B cell (primary cell): ENCODE data around the gene TSKU. TPM values are rescaled to one million over a fixed set of nuclear protein-coding genes. Genes with fewer than 3 reads are reported as not detected.

Source experiments
- ATAC-seq: fragments of 200-7000 bp; cut with Tn5 transposase; one replicate; pipeline ENCODE4 v1.10.0; 2021; ENCODE audit warnings: low read depth, mild to moderate bottlenecking, moderate number of reproducible peaks, moderate library complexity
- CTCF ChIA-PET: fragments of 350-600 bp; sonication (Branson Sonifier 250); formaldehyde crosslinking; loops from one replicate; lab custom pipeline; 2021; ENCODE audit warnings: antibody characterized with exemption, inconsistent platforms; lab: Charles Lee
- POLR2A ChIA-PET: fragments of 350-600 bp; sonication (Branson Sonifier 250); formaldehyde crosslinking; loops from one replicate; lab custom pipeline; 2021; ENCODE audit warnings: antibody characterized with exemption; lab: Charles Lee
- DNase-seq: peaks from one replicate; pipeline ENCODE4 v3.0.0; 2013
- H2AFZ ChIP-seq: 2 replicates; pipeline ENCODE4 v1.6.1; 2012; ENCODE audit warnings: mild to moderate bottlenecking, low read depth, low read length; ENCODE audit not compliant: insufficient read depth, poor library complexity, severe bottlenecking
- H3K27ac ChIP-seq, 2 donors: 1 replicate in 1 of 2; 2 replicates in 1 of 2; pipeline ENCODE4 v1.5.1; 2012 to 2013; ENCODE audit warnings: low read length in 2 of 2, mild to moderate bottlenecking in 2 of 2, moderate library complexity in 1 of 2
- H3K27me3 ChIP-seq, 4 experiments: fragments of 200-600 bp in 1 of 4; sonication (generic) in 1 of 4; replicated peaks in 1 of 4; 1 replicate in 2 of 4; 2 replicates in 2 of 4; pipeline versions ENCODE4 v1.6.1 to v1.7.0; 2013 to 2016; ENCODE audit warnings: low read length in 3 of 4, mild to moderate bottlenecking in 2 of 4, mixed read lengths in 1 of 4, moderate library complexity in 1 of 4; ENCODE audit not compliant: insufficient read depth in 4 of 4, control insufficient read depth in 3 of 4; ENCODE audit errors: control extremely low read depth in 1 of 4
- H3K36me3 ChIP-seq, 2 experiments: replicated peaks in 1 of 2; 1 replicate in 1 of 2; 2 replicates in 1 of 2; pipeline versions ENCODE4 v1.6.1 to v1.7.1; 2013; ENCODE audit warnings: low read length in 1 of 2; ENCODE audit not compliant: insufficient read depth in 2 of 2, control insufficient read depth in 1 of 2; ENCODE audit errors: control extremely low read depth in 1 of 2, extremely low read depth in 1 of 2
- H3K4me1 ChIP-seq, 2 donors: fragments of 200-600 bp in 1 of 2; sonication (generic) in 1 of 2; 1 replicate in 1 of 2; 2 replicates in 1 of 2; pipeline versions ENCODE4 v1.5.1 to v1.6.1; 2013 to 2017; ENCODE audit warnings: low read length in 2 of 2; ENCODE audit not compliant: control insufficient read depth in 2 of 2, insufficient read depth in 2 of 2
- H3K4me2 ChIP-seq: replicated peaks from 2 replicates; pipeline ENCODE3; 2012; ENCODE audit warnings: mild to moderate bottlenecking, low read depth, low read length; ENCODE audit not compliant: poor library complexity, severe bottlenecking
- H3K4me3 ChIP-seq, 5 experiments: fragments of 200-600 bp in 1 of 5; sonication (generic) in 1 of 5; 1 replicate in 3 of 5; 2 replicates in 2 of 5; pipeline versions ENCODE4 v1.5.1 to v1.7.0; 2011 to 2016; ENCODE audit warnings: low read length in 4 of 5, mild to moderate bottlenecking in 4 of 5, low read depth in 2 of 5, control low read depth in 1 of 5, moderate library complexity in 1 of 5; ENCODE audit not compliant: insufficient read depth in 1 of 5; ENCODE audit errors: control extremely low read depth in 1 of 5, extremely low read depth in 1 of 5
- H3K79me2 ChIP-seq: fragments of 200-600 bp; sonication (generic); one replicate; pipeline ENCODE4 v1.6.0; 2016; ENCODE audit warnings: low read length; ENCODE audit not compliant: control insufficient read depth, insufficient read depth
- H3K9ac ChIP-seq: fragments of 200-600 bp; sonication (generic); 2 replicates; pipeline ENCODE4 v1.6.1; 2017; ENCODE audit warnings: mild to moderate bottlenecking, low read length, moderate library complexity
- H3K9me3 ChIP-seq, 3 donors: one replicate each; pipeline versions ENCODE4 v1.6.1 to v1.7.1; 2013; ENCODE audit warnings: low read length in 2 of 3; ENCODE audit not compliant: control insufficient read depth in 2 of 3, insufficient read depth in 1 of 3; ENCODE audit errors: control extremely low read depth in 1 of 3
- H4K20me1 ChIP-seq: 2 replicates; pipeline ENCODE4 v1.6.0; 2012; ENCODE audit warnings: mild to moderate bottlenecking, low read length; ENCODE audit not compliant: insufficient read depth, control insufficient read depth, poor library complexity, severe bottlenecking
- H3K27ac Mint-ChIP-seq: one replicate; pipeline ENCODE4 v1.8.0; 2021; ENCODE audit warnings: mixed read lengths
- H3K27me3 Mint-ChIP-seq: one replicate; pipeline ENCODE4 v1.8.0; 2021; ENCODE audit warnings: mixed read lengths
- H3K4me1 Mint-ChIP-seq: one replicate; pipeline ENCODE4 v1.8.0; 2021; ENCODE audit warnings: mixed read lengths
- H3K4me3 Mint-ChIP-seq: one replicate; pipeline ENCODE4 v1.8.0; 2021; ENCODE audit warnings: mixed read lengths
- H3K9me3 Mint-ChIP-seq: one replicate; pipeline ENCODE4 v1.8.0; 2022; ENCODE audit warnings: mixed read lengths; ENCODE audit not compliant: insufficient read depth
- CTCF ChIP-seq: fragments of 200-600 bp; IDR thresholded peaks from one replicate; pipeline ENCODE4 v1.8.0; 2022; ENCODE audit warnings: antibody characterized with exemption, mild to moderate bottlenecking
- EZH2 ChIP-seq: IDR thresholded peaks from 2 replicates; pipeline ENCODE4 v1.6.1; 2012; ENCODE audit warnings: borderline replicate concordance, low read depth, mild to moderate bottlenecking, moderate library complexity, low read length; ENCODE audit not compliant: insufficient read depth, poor library complexity, severe bottlenecking
- WGBS: methylation state at CpG from one replicate; pipeline ENCODE4 v1.1.5; 2013; ENCODE audit warnings: missing lambda C conversion rate; ENCODE audit not compliant: insufficient coverage; 5-methylcytosine and 5-hydroxymethylcytosine counted together
- intact Hi-C: fragments of 100-400 bp; cut with micrococcal nuclease; formaldehyde crosslinking; loops from one replicate; pipeline ENCODE4 v1.10.0; 2022
- polyA plus RNA-seq: library from polyadenylated mRNA; depleted of rRNA; stranded (reverse); fragments of >200 nt; gene quantifications from 2 replicates; pipeline ENCODE4 v1.2.3, GENCODE V29; 2012
- total RNA-seq, 2 donors: library from RNA; stranded (reverse); fragments of 120-200 nt in 1 of 2; gene quantifications; 1 replicate in 1 of 2; 2 replicates in 1 of 2; pipeline versions ENCODE4 v1.2.3 to v1.2.4, GENCODE V29; 2013 to 2022

Gene TSKU
- total and polyA plus RNA-seq, 2 donors (not counting 1 experiment from before 2014, with no cell fraction given), result not detected

- no peak overlapping the region for H3K27ac Mint-ChIP-seq
- CTCF ChIA-PET, result interaction anchor here (1.0 to 9.0 kb wide), 9 partner anchors 9 to 199 kb away, joined by 3 to 70 read pairs (median 6); no protein-coding TSS in a partner anchor
Measured at GRCh38 chr11:76797341-76798201, 14.4 kb downstream of the TSKU start.

More at GRCh38 chr11:76797341-76798201, 14.4 kb downstream of the TSKU start:
- no peak overlapping the region for H2AFZ ChIP-seq
- H3K9ac ChIP-seq, result no peak overlapping the region
- no peaks in the 10 kb centered on the region for H3K79me2 ChIP-seq
- no peak overlapping the region for H3K4me3 ChIP-seq
- POLR2A ChIA-PET, result no interaction called here
- no peaks in the 10 kb centered on the region for H3K9me3 Mint-ChIP-seq
- WGBS, result 98% methylated on average over 7 of the region's 11 CpGs
- H3K27me3 Mint-ChIP-seq, result peaks cover 11% of the 10 kb centered on the region
- ATAC-seq, result no peak
- H3K9me3 ChIP-seq, result no peaks in the 10 kb centered on the region
- no peak overlapping the region for H3K4me2 ChIP-seq
- H4K20me1 ChIP-seq, result no peaks in the 10 kb centered on the region
- H3K4me3 Mint-ChIP-seq, result no peak overlapping the region
- no peaks in the 10 kb centered on the region for H3K36me3 ChIP-seq
- peaks cover 5 to 10% of the 10 kb centered on the region in 2 donors for H3K4me1 ChIP-seq
- H3K4me1 Mint-ChIP-seq, result peaks cover 11% of the 10 kb centered on the region
- TF ChIP-seq EZH2 (no peak), CTCF (no peak)
- H3K27me3 ChIP-seq, result peaks cover 0 to 12% (median 1%) of the 10 kb centered on the region in 4 experiments
- intact Hi-C loops, result no loop called here
- H3K27ac ChIP-seq, result no peak overlapping the region
- no peak for DNase-seq
